ENCODE measurements around the gene MROH9. TPM values are rescaled to one million over a fixed set of nuclear protein-coding genes. Genes with fewer than 3 reads are reported as not detected.

MROH9 gene
- total RNA-seq, 1 donor from 2014 or later, result not detected

DNA sequence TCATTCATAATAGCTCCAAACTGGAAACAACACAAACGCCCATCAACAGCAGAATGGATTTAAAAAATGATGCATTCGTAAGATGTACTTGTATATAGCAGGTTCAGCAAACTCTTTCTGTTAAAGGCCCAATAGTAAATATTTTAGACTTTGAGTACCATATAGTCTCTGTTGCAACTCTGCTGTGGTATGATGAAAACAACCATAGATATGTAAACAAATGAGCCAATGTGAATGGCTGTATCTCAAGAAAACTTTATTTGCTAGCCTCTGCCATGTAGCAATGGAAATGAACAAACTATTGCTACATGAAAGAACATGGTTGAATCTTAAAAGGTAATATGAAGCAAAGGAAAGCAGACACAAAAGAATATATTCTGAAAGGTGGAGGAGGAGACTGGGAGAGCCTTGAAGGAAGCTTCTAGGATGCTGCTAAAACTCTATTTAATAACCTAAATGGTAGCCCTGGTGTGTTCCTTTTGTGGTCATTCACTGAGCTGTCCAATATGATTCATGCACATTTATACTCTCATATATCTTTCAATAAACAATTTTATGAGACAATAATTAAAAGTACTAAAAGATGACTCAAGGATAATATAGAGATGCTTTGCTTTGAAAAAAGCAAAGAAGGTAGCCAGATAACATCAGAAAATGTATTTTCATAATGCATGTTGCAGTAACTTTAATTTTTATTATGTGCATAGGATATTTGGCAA is 126.2 kb downstream of the MROH9 start:
- H3K36me3 ChIP-seq, result no peaks in the 10 kb centered on the region
- H3K9me3 ChIP-seq, result peaks cover 0 to 7% of the 10 kb centered on the region in 2 donors
- DNase-seq (ENCODE audit: low spot score in 2 of 2), result no peak
- no peak overlapping the region for H3K27ac ChIP-seq
- H3K4me1 ChIP-seq, result no peaks in the 10 kb centered on the region
- no peaks in the 10 kb centered on the region for H3K27me3 ChIP-seq
- TF ChIP-seq CTCF (IDR thresholded peaks at IDR 0.05), result no peak
- intact Hi-C loops (cut with DNase I), result no loop called here
- H3K4me3 ChIP-seq, result no peak overlapping the region

GRCh38 chr1:171062902-171063301 is 127.6 kb downstream of the MROH9 start:
- no peak overlapping the region for H3K4me3 ChIP-seq
- H3K27me3 ChIP-seq, result no peaks in the 10 kb centered on the region
- no peaks in the 10 kb centered on the region for H3K4me1 ChIP-seq
- no peak for TF ChIP-seq CTCF (IDR thresholded peaks at IDR 0.05)
- intact Hi-C loops (cut with DNase I), result no loop called here
- no peak for DNase-seq (ENCODE audit: low spot score in 2 of 2)
- H3K9me3 ChIP-seq, result no peaks in the 10 kb centered on the region
- no peak overlapping the region for H3K27ac ChIP-seq
- H3K36me3 ChIP-seq, result no peaks in the 10 kb centered on the region

DNA sequence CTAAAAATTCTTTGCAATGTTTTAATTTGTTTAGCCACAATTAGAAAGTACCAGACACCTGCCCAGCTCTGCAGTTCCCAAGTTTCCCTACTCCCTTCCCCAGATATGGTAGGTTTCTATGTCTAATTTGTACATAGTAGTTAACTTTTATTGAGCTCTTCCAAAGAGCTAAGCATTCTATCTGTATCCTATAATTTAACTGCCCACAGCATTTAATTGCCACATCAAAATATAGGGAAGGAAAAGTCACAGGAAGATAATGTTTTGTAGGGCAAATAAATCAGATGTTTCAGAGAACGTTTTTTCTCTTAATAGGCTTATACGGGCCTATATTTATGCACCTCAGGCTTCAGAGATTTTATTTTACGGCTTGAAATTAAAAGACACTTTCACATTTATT is 139.7 kb downstream of the MROH9 start:
- intact Hi-C loops (cut with DNase I), result no loop called here
- no peak overlapping the region for H3K4me3 ChIP-seq

DNA sequence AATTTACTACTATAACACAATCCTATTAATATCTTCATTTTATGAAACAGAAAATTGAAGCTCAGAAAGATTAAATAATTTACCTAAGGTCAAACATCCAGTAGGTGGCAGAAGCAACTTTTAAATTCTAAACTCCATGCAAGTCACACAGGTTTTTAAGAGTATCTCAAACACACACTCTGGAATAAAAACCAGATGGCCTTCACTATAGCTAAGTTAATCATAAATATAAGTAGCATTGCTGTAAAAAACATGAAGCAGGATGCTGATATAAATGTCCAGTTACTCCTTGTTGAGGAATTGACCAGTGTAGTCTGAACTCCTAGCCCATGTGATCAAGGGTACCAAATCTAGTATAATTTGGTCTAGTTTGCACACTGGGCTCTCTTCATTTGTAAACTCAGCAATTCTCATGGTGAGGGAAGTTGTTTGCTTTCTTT is 146.0 kb downstream of the MROH9 start:
- no peak for DNase-seq (ENCODE audit: low spot score in 2 of 2)
- Histone ChIP-seq H3K9me3 (no peaks in the 10 kb centered on the region), H3K27ac (peak overlapping the region; percentile 78 to 80), H3K36me3 (no peaks in the 10 kb centered on the region), H3K4me1 (peaks cover 0 to 10% of the 10 kb centered on the region in 2 donors), H3K4me3 (peak overlapping the region in 1 of 2 donors; percentile 24), H3K27me3 (no peaks in the 10 kb centered on the region)
- intact Hi-C loops (cut with DNase I), result loop anchor here (1.0 kb wide), 3 partner anchors 60 to 232 kb away; no protein-coding TSS in a partner anchor
- TF ChIP-seq CTCF (IDR thresholded peaks at IDR 0.05), result peak; percentile 41 to 56 (median 43)

More for the DNA sequence above, 139.7 kb downstream of the MROH9 start:
- DNase-seq (ENCODE audit: low spot score in 2 of 2), result no peak
- Histone ChIP-seq H3K27ac (no peak overlapping the region), H3K27me3 (no peaks in the 10 kb centered on the region), H3K9me3 (no peaks in the 10 kb centered on the region), H3K36me3 (no peaks in the 10 kb centered on the region), H3K4me1 (no peaks in the 10 kb centered on the region)
- no peak for TF ChIP-seq CTCF (IDR thresholded peaks at IDR 0.05)

GRCh38 chr1:171081763-171082201 is 146.4 kb downstream of the MROH9 start:
- no peaks in the 10 kb centered on the region for H3K27me3 ChIP-seq
- intact Hi-C loops (cut with DNase I), result loop anchor here (1.0 to 2.0 kb wide), 4 partner anchors 60 to 232 kb away; no protein-coding TSS in a partner anchor
- H3K9me3 ChIP-seq, result no peaks in the 10 kb centered on the region
- no peak for DNase-seq (ENCODE audit: low spot score in 2 of 2)
- H3K27ac ChIP-seq, result peak overlapping the region; percentile 78 to 80
- peak overlapping the region in 1 of 2 donors; percentile 24 for H3K4me3 ChIP-seq
- H3K4me1 ChIP-seq, result peaks cover 0 to 10% of the 10 kb centered on the region in 2 donors
- no peaks in the 10 kb centered on the region for H3K36me3 ChIP-seq
- no peak for TF ChIP-seq CTCF (IDR thresholded peaks at IDR 0.05)
